Measurements from ENCODE around the gene CSNK1G3.

Gene CSNK1G3

DNA sequence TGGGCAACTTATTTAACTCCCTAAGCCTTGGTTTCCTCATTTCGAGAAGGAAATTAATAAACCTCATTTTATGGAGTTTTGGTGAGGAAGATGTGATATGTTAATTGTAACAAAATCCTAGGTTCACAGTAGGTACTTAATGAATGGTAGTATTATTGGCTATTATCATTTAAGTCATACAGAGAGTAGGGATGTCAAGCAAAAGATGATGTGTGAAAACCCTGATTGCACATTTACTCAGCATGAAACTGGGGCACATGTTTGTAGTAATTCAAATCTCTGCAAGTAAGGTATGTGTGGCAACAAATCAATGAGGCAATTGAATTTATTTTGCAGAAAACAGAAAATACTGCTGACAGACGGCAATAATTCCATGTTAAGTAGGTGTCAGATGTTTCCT, 127.3 kb downstream of the CSNK1G3 start:
- TF ChIP-seq, protein P1, sequence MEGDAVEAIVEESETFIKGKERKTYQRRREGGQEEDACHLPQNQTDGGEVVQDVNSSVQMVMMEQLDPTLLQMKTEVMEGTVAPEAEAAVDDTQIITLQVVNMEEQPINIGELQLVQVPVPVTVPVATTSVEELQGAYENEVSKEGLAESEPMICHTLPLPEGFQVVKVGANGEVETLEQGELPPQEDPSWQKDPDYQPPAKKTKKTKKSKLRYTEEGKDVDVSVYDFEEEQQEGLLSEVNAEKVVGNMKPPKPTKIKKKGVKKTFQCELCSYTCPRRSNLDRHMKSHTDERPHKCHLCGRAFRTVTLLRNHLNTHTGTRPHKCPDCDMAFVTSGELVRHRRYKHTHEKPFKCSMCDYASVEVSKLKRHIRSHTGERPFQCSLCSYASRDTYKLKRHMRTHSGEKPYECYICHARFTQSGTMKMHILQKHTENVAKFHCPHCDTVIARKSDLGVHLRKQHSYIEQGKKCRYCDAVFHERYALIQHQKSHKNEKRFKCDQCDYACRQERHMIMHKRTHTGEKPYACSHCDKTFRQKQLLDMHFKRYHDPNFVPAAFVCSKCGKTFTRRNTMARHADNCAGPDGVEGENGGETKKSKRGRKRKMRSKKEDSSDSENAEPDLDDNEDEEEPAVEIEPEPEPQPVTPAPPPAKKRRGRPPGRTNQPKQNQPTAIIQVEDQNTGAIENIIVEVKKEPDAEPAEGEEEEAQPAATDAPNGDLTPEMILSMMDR (conservative IDR thresholded peaks at IDR 0.05; ENCODE audit: low read depth, low read length): no peak
- DNase-seq (ENCODE audit: low read depth): no peak
- no peak overlapping the region for H3K4me3 ChIP-seq (ENCODE audit: low read depth, low read length)

DNA sequence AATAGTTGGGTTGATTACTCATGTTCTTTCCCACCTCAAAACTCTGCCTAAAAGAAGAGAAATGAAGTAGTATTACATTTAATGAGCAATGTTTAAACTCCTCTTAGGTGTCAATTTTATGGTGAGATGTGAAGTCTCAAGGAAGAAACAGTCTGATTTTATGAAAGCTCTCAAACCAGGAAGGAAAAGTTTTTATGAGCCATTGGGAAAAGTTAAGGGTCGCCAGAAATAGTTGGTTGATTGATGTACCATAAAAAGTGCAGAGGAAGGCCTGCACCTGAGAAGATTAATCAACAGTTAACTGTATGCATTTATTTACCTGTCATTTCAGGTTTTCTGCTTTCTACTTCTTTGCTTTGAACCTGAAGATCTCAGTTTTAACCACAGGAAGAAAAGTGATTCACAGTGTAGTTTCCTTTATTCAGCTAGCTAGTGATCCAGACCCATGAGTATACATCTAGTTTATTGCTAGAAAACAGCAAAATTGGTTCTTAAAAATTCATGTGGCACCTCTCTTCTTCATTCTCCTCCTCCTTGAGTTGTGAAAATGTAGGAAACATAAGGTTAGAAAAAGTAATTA, 133.1 kb downstream of the CSNK1G3 start:
- no peak overlapping the region for H3K4me3 ChIP-seq (ENCODE audit: low read depth, low read length)
- no peak for DNase-seq (ENCODE audit: low read depth)
- TF ChIP-seq, protein P1 (conservative IDR thresholded peaks at IDR 0.05; ENCODE audit: low read depth, low read length): no peak

- DNase-seq (ENCODE audit: low read depth): no peak
- TF ChIP-seq, protein P1 (conservative IDR thresholded peaks at IDR 0.05; ENCODE audit: low read depth, low read length): no peak
- no peak overlapping the region for H3K4me3 ChIP-seq (ENCODE audit: low read depth, low read length)
These were observed 135.1 kb downstream of the CSNK1G3 start for GRCh38 chr5:123647066-123647465.

GRCh38 chr5:123651234-123651633, 139.3 kb downstream of the CSNK1G3 start:
- no peak overlapping the region for H3K4me3 ChIP-seq (ENCODE audit: low read depth, low read length)
- TF ChIP-seq, protein P1 (conservative IDR thresholded peaks at IDR 0.05; ENCODE audit: low read depth, low read length): no peak
- no peak for DNase-seq (ENCODE audit: low read depth)

- no peak overlapping the region for H3K4me3 ChIP-seq (ENCODE audit: low read depth, low read length)
- DNase-seq (ENCODE audit: low read depth): peak; percentile 41
- TF ChIP-seq, protein P1 (conservative IDR thresholded peaks at IDR 0.05; ENCODE audit: low read depth, low read length): no peak
These were observed 147.0 kb downstream of the CSNK1G3 start for GRCh38 chr5:123659011-123659410.

DNA sequence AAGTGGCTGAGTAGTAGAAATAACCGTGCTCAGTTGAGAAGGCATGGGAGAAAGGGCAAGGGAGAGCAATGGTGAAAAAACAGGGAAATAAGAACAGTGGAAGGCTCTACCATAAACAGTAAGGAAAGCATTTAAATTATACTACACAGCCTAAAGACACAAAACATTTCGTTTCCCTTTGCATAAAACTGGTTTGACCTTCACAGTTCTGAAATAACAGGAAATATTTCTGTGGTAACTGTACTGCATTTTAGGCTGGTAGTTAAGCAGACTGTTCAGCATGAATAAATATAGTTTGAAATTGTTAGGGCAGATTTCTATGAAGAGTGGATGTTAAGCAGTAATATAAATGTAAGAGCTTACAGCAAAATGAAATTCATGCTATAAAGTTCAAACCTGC, 147.5 kb downstream of the CSNK1G3 start:
- peak; percentile 59 for DNase-seq (ENCODE audit: low read depth)
- TF ChIP-seq, protein P1 (conservative IDR thresholded peaks at IDR 0.05; ENCODE audit: low read depth, low read length): no peak
- no peak overlapping the region for H3K4me3 ChIP-seq (ENCODE audit: low read depth, low read length)

DNA sequence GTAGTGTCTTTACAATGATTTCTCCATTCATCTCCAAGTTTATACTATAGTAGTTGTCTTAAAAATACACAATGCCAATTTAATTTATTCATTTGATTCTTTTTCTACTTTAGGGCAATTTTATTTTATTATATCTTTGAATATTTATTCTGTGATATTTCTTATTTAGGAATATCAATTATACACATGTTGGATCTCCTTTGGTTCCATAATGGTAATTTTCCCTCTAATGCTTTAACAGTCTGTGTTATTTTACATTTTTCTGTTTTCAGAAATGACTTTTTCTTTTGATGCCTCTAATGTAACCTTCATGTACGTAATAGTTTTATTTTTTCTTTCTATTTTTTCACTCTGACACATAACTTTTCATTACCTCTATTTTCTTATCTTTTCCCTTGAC, 153.0 kb downstream of the CSNK1G3 start:
- DNase-seq (ENCODE audit: low read depth): no peak
- TF ChIP-seq, protein P1 (conservative IDR thresholded peaks at IDR 0.05; ENCODE audit: low read depth, low read length): no peak

More for the DNA sequence above, 153.0 kb downstream of the CSNK1G3 start:
- H3K4me3 ChIP-seq (ENCODE audit: low read depth, low read length): no peak overlapping the region

Measured in choroid plexus epithelial cell (primary cell).